ENCODE measurements around the gene ACER3. TPM values are rescaled to one million over a fixed set of nuclear protein-coding genes. Genes with fewer than 3 reads are reported as not detected.
"Not testable (repeated sequence)": the region's sequence is repeated elsewhere in the genome, so short reads cannot be mapped to it uniquely, and the experiment has no call there.

ACER3 gene
- polyA plus RNA-seq, 4 donors, result 3.8 to 9.5 (median 6.0) TPM

- DNase-seq, result no peak
- Histone ChIP-seq H3K36me3 (ENCODE audit: control insufficient read depth in 3 of 3, insufficient read depth in 2 of 3, low read depth in 1 of 3, low read length in 3 of 3) (no peaks in the 10 kb centered on the region), H3K9me3 (ENCODE audit: control insufficient read depth in 2 of 2, insufficient read depth in 1 of 2, low read depth in 1 of 2, low read length in 1 of 2) (no peaks in the 10 kb centered on the region), H3K27ac (ENCODE audit: low read depth in 1 of 3, low read length in 2 of 3) (no peak overlapping the region), H3K4me3 (ENCODE audit: low read depth in 1 of 3, low read length in 3 of 3) (no peak overlapping the region), H3K4me1 (ENCODE audit: control insufficient read depth in 3 of 3, insufficient read depth in 2 of 3, low read depth in 1 of 3, low read length in 2 of 3) (no peaks in the 10 kb centered on the region), H3K27me3 (ENCODE audit: control insufficient read depth in 3 of 3, insufficient read depth in 3 of 3, low read length in 3 of 3) (no peaks in the 10 kb centered on the region)
- FAIRE-seq, result no peak
- WGBS, 3 donors, result 89 to 100% (median 98%) methylated on average over 1 of the region's 1 CpG
Measured at GRCh38 chr11:76854709-76855108, 6.0 kb upstream of the ACER3 start.

DNA sequence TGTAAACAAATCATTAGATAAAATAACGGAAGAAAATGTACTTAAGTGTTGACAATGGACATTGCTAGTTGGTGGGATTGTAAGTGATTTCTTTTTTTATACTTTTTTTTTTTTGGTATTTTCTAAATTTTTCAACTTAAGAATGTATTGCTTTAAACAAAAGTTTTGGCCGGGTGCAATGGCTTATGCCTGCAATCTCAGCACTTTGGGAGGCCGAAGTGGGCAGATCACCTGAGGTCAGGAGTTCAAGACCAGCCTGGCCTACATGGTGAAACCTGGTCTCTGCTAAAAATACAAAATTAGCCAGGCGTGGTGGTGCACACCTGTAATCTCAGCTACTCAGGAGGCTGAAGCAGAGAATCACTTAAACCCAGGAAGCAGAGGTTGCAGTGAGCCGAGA, 5.0 kb upstream of the ACER3 start:
- WGBS, 3 donors, result 82 to 91% (median 84%) methylated on average over 5 of the region's 5 CpGs
- not testable (repeated sequence) for H3K4me1 ChIP-seq (ENCODE audit: control insufficient read depth in 3 of 3, insufficient read depth in 2 of 3, low read depth in 1 of 3, low read length in 2 of 3); H3K4me3 ChIP-seq (ENCODE audit: low read depth in 1 of 3, low read length in 3 of 3); FAIRE-seq; H3K27me3 ChIP-seq (ENCODE audit: control insufficient read depth in 3 of 3, insufficient read depth in 3 of 3, low read length in 3 of 3); H3K9me3 ChIP-seq (ENCODE audit: control insufficient read depth in 2 of 2, insufficient read depth in 1 of 2, low read depth in 1 of 2, low read length in 1 of 2); DNase-seq; H3K27ac ChIP-seq (ENCODE audit: low read depth in 1 of 3, low read length in 2 of 3); H3K36me3 ChIP-seq (ENCODE audit: control insufficient read depth in 3 of 3, insufficient read depth in 2 of 3, low read depth in 1 of 3, low read length in 3 of 3)

DNA sequence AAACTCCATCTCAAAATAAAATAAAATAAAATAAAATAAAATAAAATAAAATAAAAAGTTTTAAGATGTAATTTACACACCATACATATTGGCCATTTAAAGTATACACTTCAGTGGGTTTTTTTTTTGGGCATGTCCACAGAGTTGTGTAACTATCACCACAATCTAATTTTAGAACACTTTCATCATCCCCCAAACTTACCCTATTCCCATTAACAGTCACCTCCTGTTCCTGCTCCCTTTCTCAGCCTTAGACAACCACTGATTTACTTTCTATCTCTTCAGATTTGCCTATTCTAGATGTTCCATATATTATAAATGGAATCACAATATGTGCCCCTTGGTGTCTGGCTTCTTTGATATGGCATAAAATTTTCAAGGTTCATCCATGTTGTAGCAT, 4.6 kb upstream of the ACER3 start:
- no peak overlapping the region for H3K4me3 ChIP-seq (ENCODE audit: low read depth in 1 of 3, low read length in 3 of 3)
- no peak for FAIRE-seq
- DNase-seq, result no peak
- no peaks in the 10 kb centered on the region for H3K27me3 ChIP-seq (ENCODE audit: control insufficient read depth in 3 of 3, insufficient read depth in 3 of 3, low read length in 3 of 3)
- H3K4me1 ChIP-seq (ENCODE audit: control insufficient read depth in 3 of 3, insufficient read depth in 2 of 3, low read depth in 1 of 3, low read length in 2 of 3), result peaks cover 0 to 5% (median 0%) of the 10 kb centered on the region in 3 donors
- no peaks in the 10 kb centered on the region for H3K9me3 ChIP-seq (ENCODE audit: control insufficient read depth in 2 of 2, insufficient read depth in 1 of 2, low read depth in 1 of 2, low read length in 1 of 2)
- no peaks in the 10 kb centered on the region for H3K36me3 ChIP-seq (ENCODE audit: control insufficient read depth in 3 of 3, insufficient read depth in 2 of 3, low read depth in 1 of 3, low read length in 3 of 3)
- H3K27ac ChIP-seq (ENCODE audit: low read depth in 1 of 3, low read length in 2 of 3), result no peak overlapping the region

GRCh38 chr11:76856571-76856970, 4.1 kb upstream of the ACER3 start:
- Histone ChIP-seq H3K4me1 (ENCODE audit: control insufficient read depth in 3 of 3, insufficient read depth in 2 of 3, low read depth in 1 of 3, low read length in 2 of 3) (peaks cover 0 to 8% (median 0%) of the 10 kb centered on the region in 3 donors), H3K36me3 (ENCODE audit: control insufficient read depth in 3 of 3, insufficient read depth in 2 of 3, low read depth in 1 of 3, low read length in 3 of 3) (no peaks in the 10 kb centered on the region), H3K9me3 (ENCODE audit: control insufficient read depth in 2 of 2, insufficient read depth in 1 of 2, low read depth in 1 of 2, low read length in 1 of 2) (no peaks in the 10 kb centered on the region), H3K27ac (ENCODE audit: low read depth in 1 of 3, low read length in 2 of 3) (no peak overlapping the region), H3K4me3 (ENCODE audit: low read depth in 1 of 3, low read length in 3 of 3) (no peak overlapping the region), H3K27me3 (ENCODE audit: control insufficient read depth in 3 of 3, insufficient read depth in 3 of 3, low read length in 3 of 3) (no peaks in the 10 kb centered on the region)
- FAIRE-seq (no peak), DNase-seq (no peak)
- 83 to 98% (median 91%) methylated on average over 2 of the region's 2 CpGs for WGBS, 3 donors

DNA sequence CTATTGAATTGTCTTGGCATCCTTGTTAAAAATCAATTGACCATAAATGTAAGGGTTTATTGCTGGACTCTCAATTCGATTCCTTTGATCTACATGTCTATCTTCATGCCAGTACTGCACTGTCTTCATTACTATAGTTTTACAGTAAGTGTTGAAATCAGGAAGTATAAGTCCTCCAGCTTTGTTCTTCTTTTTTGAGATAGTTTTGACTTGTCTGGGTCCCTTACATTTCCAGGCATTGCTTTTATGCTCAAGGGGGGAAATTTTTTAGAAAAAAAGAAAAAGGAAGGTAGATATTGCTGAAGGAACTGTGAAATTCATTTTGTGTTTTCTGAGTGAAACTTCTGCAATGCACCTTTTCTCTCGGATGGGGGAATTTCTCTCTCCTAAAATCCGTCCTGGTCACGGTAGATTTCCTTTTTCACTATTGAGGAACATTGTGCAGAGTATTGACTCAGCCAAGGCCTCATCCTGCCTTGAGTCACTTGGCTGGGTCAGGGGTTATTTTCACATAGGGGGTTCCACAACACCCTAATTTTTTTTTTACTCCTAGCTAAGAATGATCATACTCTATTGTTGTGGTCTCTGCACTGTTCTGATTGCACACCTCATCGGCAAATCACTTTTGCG, 2.8 kb upstream of the ACER3 start:
- DNase-seq, result no peak
- Histone ChIP-seq H3K4me3 (ENCODE audit: low read depth in 1 of 3, low read length in 3 of 3) (no peak overlapping the region), H3K27ac (ENCODE audit: low read depth in 1 of 3, low read length in 2 of 3) (no peak overlapping the region), H3K4me1 (ENCODE audit: control insufficient read depth in 3 of 3, insufficient read depth in 2 of 3, low read depth in 1 of 3, low read length in 2 of 3) (peaks cover 0 to 16% (median 0%) of the 10 kb centered on the region in 3 donors), H3K27me3 (ENCODE audit: control insufficient read depth in 3 of 3, insufficient read depth in 3 of 3, low read length in 3 of 3) (no peaks in the 10 kb centered on the region), H3K9me3 (ENCODE audit: control insufficient read depth in 2 of 2, insufficient read depth in 1 of 2, low read depth in 1 of 2, low read length in 1 of 2) (no peaks in the 10 kb centered on the region), H3K36me3 (ENCODE audit: control insufficient read depth in 3 of 3, insufficient read depth in 2 of 3, low read depth in 1 of 3, low read length in 3 of 3) (no peaks in the 10 kb centered on the region)
- WGBS, 3 donors, result 66 to 71% (median 67%) methylated on average over 6 of the region's 6 CpGs
- no peak for FAIRE-seq

GRCh38 chr11:76859708-76860227, 950 bp upstream of the ACER3 start:
- Histone ChIP-seq H3K27me3 (ENCODE audit: control insufficient read depth in 3 of 3, insufficient read depth in 3 of 3, low read length in 3 of 3) (no peaks in the 10 kb centered on the region), H3K4me1 (ENCODE audit: control insufficient read depth in 3 of 3, insufficient read depth in 2 of 3, low read depth in 1 of 3, low read length in 2 of 3) (peaks cover 0 to 16% (median 0%) of the 10 kb centered on the region in 3 donors), H3K27ac (ENCODE audit: low read depth in 1 of 3, low read length in 2 of 3) (peak overlapping the region in 2 of 3 donors; percentile 77 to 86), H3K36me3 (ENCODE audit: control insufficient read depth in 3 of 3, insufficient read depth in 2 of 3, low read depth in 1 of 3, low read length in 3 of 3) (no peaks in the 10 kb centered on the region), H3K9me3 (ENCODE audit: control insufficient read depth in 2 of 2, insufficient read depth in 1 of 2, low read depth in 1 of 2, low read length in 1 of 2) (no peaks in the 10 kb centered on the region), H3K4me3 (ENCODE audit: low read depth in 1 of 3, low read length in 3 of 3) (no peak overlapping the region)
- DNase-seq (no peak), FAIRE-seq (no peak)
- 95 to 97% (median 97%) methylated on average over 14 of the region's 14 CpGs for WGBS, 3 donors

DNA sequence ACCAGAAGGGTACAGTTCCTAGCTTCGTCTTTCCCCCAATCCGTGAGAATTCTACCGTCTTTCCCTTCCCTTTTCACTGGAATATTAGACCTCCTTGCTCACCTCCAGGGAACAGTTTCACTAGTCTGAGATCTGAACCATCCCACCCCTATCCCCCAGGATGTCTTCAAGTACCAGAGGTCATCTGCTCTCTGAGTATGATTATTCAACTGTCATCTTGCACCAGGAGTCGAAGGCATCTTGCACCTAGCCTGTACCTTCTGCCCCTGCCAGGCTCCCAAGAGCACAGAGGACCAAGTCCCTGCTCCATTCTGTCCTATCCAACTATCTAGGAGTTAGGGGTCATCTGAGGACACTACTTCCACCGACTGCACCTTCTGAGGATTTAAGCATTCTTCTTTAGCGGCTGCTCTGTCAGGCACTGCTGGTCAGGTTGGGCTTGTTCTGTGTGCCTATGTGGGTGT, 804 bp downstream of the ACER3 start:
- 20 to 26% (median 26%) methylated on average over 6 of the region's 6 CpGs for WGBS, 3 donors
- H3K27ac ChIP-seq (ENCODE audit: low read depth in 1 of 3, low read length in 2 of 3), result peak overlapping the region; percentile 86 to 95 (median 88)
- FAIRE-seq, result no peak

GRCh38 chr11:76862794-76863193, 2.1 kb downstream of the ACER3 start:
- H3K27ac ChIP-seq (ENCODE audit: low read depth in 1 of 3, low read length in 2 of 3); H3K9me3 ChIP-seq (ENCODE audit: control insufficient read depth in 2 of 2, insufficient read depth in 1 of 2, low read depth in 1 of 2, low read length in 1 of 2); H3K27me3 ChIP-seq (ENCODE audit: control insufficient read depth in 3 of 3, insufficient read depth in 3 of 3, low read length in 3 of 3); H3K4me3 ChIP-seq (ENCODE audit: low read depth in 1 of 3, low read length in 3 of 3); FAIRE-seq; H3K36me3 ChIP-seq (ENCODE audit: control insufficient read depth in 3 of 3, insufficient read depth in 2 of 3, low read depth in 1 of 3, low read length in 3 of 3); DNase-seq: not testable (repeated sequence)
- peaks cover 0 to 16% (median 0%) of the 10 kb centered on the region in 3 donors for H3K4me1 ChIP-seq (ENCODE audit: control insufficient read depth in 3 of 3, insufficient read depth in 2 of 3, low read depth in 1 of 3, low read length in 2 of 3)
- WGBS, 3 donors, result 90 to 98% (median 90%) methylated on average over 2 of the region's 2 CpGs

More for the DNA sequence above, 804 bp downstream of the ACER3 start:
- DNase-seq, result peak in 1 of 2 donors; percentile 56
- Histone ChIP-seq H3K36me3 (ENCODE audit: control insufficient read depth in 3 of 3, insufficient read depth in 2 of 3, low read depth in 1 of 3, low read length in 3 of 3) (no peaks in the 10 kb centered on the region), H3K4me1 (ENCODE audit: control insufficient read depth in 3 of 3, insufficient read depth in 2 of 3, low read depth in 1 of 3, low read length in 2 of 3) (peaks cover 0 to 16% (median 0%) of the 10 kb centered on the region in 3 donors), H3K4me3 (ENCODE audit: low read depth in 1 of 3, low read length in 3 of 3) (peak overlapping the region; percentile 42 to 96 (median 88)), H3K9me3 (ENCODE audit: control insufficient read depth in 2 of 2, insufficient read depth in 1 of 2, low read depth in 1 of 2, low read length in 1 of 2) (no peaks in the 10 kb centered on the region), H3K27me3 (ENCODE audit: control insufficient read depth in 3 of 3, insufficient read depth in 3 of 3, low read length in 3 of 3) (no peaks in the 10 kb centered on the region)

All from small intestine (tissue), 7 donors.